Fibroblast of skin of back (primary cell): ENCODE data around the gene RIMS1.
A peak's percentile ranks its signal among the peaks of the same experiment; 100 is the strongest.

Source experiments
- DNase-seq: peaks from one replicate; pipeline ENCODE4 v3.0.0-alpha.2; 2013

The RIMS1 gene

DNA sequence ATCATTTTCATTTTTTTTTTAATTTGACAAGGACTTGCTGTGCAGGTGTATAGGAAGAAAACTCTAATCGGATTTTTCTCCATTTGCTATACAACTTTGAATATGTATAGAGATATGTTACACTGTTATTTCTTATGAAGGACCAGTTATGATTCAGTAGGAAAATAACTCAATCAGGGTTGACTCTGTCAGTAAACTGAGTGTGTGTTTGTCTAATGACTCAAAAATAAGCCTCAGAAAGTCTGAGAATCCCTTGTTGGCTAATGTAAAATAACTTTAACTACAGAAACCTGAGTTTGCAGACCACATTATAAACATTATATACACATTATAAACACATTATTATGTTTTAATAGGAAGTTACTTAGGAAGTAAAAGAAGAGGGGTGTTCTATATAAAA, 352.6 kb downstream of the RIMS1 start:
- peak; percentile 77 for DNase-seq

DNA sequence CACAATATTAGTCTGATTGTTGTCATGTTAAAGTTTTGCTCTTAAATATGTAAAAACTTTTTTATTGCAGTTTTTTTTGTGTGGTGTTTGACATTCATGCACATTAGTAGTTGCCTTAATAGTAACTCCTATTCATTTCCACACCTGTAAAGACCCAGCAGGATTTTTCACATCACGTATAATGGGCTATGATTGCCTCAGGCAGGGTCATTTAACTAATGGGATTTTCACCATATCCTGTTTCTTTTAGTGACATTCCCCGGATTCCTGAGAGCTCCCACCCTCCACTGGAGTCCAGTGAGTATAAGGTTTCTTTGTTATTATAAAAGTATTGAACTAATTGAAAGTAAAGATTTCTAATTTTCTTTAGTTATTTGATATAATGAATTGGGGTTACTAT, 359.2 kb downstream of the RIMS1 start:
- peak; percentile 30 for DNase-seq

DNA sequence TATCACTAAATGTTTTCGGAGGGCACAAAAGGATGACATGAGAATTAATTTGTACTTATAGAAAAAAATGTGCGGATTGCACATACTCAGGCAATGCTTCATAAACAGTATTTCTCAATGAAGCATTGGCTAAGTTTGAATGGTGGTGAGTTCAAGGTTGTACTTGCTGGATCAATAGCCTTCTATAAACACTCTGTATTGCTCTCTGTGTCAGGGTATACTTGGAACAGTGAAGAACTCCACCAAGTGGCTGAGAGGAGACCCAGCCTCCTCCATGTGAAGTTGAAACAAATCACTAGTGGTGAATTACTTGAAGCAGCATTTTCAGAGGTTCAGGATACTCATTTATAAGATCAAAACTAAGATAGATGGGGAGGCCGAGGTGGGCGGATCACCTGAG, 360.6 kb downstream of the RIMS1 start:
- DNase-seq: no peak

DNA sequence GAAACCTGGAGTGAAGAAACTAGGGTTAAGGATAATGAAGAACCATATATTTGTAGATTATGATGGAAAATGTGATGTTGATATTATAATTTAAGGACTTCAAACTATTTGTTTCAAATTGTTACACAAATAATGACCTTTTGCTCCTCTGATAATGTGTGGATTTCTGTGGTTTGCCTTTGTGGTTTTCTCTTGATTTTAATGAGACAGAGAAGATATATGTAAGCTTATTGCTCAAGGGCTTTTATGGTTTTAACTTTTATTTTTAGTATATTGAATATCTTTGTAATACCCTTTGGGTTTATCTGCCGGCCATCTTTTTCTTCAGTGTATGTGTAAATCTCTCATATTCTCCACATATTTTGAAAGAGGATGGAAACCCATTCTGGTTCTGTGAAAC, 362.3 kb downstream of the RIMS1 start:
- no peak for DNase-seq

DNA sequence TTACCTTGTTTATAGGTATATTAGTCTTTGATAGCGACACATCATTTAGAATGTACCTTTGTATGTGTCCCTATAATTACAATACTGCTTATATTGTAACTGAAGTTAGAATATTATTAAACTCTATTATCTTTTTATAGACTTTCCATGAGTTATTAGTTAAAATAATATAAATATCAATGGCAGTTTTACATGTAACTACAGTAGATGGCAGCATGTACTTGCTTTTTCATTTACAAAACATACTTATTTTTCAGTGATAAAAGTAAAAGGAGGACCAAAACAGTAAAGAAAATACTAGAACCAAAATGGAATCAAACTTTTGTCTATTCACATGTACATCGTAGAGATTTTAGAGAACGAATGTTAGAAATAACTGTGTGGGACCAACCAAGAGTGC, 364.3 kb downstream of the RIMS1 start:
- peak; percentile 7 for DNase-seq

DNA sequence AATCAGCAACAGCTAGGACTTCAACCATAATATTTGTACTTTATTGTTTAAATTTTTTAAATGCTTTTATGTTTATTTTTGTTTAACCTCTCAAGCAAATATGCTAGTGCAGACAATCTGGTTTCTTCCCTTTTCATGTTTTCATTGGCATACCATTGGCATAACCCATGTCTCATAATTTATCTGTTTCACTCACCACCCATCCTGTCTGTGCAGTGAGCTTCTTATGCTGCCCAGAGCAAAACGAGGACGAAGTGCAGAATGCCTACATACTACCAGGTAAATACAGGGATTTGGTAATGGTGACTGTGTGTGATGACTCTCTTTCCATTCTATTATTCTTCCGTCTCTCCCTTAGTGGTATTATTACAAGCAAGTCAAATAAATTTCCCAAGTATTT, 374.1 kb downstream of the RIMS1 start:
- peak; percentile 90 for DNase-seq

DNA sequence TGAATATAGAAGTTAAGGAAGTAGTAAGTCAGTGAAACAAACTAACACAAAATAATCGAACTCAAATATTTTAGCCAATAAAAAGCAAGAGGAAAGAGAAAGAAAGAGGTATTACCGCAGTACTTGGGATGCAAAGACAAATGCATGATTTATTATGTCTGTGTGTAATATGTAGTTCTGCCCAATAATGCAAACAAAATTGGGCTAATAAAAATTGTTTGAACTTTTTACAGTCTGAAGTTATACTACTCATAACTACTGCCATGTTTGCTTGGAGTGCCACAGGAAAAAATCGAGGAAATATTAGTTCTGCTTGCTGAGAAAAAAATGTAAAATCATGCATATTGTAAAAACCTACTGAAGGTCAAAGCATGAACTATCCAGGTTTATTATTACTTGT, 375.2 kb downstream of the RIMS1 start:
- DNase-seq: no peak

DNA sequence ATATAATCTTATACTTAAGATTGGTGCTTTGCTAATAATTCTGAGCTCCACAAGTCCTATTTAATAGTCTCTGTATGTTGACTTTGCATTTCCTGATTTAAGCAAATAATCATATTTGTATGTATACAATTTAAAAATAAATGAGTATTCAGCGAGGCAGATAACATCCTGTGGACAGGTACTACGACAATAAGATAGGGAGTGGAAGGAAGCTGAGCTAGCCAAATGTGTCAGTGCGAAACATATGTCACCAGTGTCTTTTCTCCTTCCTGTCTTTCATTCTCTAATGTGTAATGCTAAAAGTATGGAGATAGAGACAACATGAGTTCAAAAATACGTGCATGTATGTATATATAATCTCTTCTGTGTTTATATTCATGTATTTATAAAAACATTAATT, 375.9 kb downstream of the RIMS1 start:
- DNase-seq: peak; percentile 26

DNA sequence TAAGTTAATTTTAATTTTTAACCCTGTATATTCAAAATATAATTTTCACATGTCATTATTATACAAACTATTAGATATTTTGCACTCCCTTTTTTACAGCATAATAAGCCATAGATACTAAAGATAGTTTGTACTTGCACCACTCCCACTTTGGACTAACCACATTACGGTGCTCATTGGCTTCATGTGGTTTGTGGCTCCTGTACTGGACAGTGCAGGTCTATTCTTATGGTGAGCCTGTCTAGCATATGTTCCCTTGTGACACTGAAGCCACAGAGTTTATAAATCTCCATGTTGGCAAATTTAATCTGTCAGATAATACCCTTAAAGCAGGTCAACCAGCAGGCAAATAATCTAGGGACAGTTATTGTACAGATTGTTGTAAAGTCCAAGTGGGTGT, 381.1 kb downstream of the RIMS1 start:
- no peak for DNase-seq

DNA sequence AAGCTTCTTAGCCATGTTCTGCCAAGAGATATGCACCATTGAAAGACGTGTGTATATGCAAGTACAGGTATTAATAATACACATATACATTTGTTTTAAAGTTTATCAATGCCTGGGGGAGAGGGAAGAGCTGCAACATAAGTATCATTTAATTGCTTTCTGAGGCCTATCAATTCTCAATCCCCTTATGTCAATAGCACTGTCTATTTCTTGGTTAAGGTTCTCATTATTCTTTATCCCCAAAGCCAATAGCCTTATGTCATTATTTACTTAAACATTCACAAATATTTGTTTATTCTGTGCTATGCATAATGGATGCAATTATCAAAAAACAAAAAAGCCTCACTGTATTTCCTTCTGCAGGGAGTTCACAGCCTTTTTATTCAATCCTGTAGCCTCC, 385.2 kb downstream of the RIMS1 start:
- no peak for DNase-seq

DNA sequence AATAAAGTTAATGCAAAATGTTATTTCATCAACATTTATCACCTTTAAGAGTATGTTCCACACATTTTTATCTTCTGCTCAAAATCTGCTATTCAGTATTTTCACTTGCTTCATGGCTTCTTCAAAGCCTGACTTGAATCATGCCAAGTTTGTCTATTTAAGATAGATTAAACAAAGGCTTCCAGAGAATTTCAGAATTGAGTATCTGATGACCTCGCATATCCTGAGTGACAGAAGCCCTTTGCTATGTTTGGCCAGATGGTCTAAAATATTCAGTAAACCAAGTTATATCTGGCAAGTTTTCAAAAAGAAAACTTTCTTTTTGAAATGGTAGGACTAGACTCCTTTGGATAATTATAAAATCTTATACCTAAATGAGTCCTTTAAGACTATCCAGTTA, 386.6 kb downstream of the RIMS1 start:
- peak; percentile 77 for DNase-seq

DNA sequence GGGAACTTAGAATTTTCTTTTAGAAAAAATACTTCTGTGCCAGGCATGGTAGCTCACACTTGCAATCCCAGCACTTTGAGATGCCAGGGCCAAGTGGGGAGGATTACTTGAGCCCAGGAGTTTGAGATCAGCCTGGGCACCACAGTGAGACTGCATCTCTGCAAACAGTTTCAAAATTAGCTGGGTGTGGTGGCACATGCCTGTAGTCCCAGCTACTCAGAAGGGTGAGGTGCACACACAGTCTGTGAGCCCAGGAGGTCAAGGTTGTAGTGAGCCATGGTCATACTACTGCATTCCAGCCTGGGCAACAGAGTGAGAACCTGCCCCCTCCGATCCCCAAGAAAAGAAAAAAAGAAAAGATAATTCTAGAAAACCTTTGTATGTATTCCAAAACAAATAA, 389.5 kb downstream of the RIMS1 start:
- no peak for DNase-seq

DNA sequence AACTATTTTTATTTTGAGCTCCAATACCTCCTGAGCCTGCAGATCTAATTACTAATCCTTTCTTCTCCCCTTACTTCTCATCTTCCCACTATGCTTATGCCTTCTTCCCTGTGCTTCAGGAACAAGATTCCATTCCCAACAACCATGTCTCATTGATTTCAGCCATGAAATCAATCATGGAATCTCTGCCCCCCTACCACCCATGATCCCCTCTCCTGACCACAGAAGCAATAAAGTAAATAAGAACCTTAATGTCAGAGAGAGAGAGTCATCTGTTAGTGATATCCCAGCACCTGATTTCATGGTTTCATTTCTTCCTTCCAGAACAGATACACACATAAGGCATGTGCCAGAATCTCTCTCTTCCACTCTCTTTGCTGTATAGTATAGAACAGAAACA, 395.9 kb downstream of the RIMS1 start:
- DNase-seq: no peak

DNA sequence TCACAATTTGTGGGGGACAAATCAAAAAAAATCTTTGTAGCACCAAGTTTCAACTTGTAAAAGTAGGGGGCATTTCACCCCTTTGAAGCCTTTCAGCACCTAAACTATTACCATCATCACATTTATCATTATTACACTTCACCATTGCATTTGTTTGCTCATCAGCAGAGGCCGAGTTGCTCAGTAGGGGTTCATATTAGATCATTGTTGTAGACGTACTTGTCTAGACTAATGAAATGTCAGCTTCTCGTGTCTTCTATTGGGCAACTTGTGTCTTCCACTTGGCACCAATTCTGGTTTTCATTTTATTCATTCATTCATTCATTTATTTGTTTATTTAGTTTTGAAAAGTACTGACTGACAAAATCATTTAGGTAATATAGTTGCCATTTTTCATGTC, 397.2 kb downstream of the RIMS1 start:
- peak; percentile 9 for DNase-seq

DNA sequence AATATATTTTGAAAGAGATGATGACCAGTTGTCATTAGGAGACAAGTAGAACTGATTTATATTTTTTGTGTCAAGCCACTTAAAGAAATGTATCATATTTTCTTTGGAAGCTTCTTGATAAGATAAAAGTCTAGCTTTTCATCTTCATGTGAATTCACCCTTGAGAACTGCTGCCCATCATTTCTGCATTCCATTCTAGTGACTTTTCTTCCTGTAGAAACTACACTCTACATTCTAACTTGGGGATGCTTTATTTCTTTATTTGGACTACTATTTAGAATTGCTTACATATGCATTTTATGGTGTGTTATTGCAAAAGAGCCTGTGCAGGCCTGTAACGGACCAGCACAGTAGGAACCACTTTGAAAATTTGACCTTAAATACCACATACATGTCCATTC, 400.6 kb downstream of the RIMS1 start:
- DNase-seq: peak; percentile 82

DNA sequence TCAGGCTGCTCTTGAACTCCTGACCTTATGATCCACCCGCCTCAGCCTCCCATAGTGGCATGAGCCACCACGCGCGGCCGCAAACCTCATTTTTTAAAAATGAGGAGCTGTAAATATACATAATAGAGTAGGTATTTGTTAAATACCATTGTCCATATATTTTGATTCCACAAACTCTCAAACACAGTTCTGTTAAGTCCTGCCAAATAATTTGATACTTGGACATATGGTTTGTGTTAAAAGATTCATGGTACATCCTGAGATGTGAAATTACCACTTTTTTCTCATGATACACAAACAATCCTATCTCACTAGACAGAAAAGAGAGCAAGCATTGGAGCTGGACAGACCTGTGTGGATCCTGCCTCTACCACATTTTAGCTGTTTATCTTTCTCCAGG, 401.5 kb downstream of the RIMS1 start:
- DNase-seq: peak; percentile 38

DNA sequence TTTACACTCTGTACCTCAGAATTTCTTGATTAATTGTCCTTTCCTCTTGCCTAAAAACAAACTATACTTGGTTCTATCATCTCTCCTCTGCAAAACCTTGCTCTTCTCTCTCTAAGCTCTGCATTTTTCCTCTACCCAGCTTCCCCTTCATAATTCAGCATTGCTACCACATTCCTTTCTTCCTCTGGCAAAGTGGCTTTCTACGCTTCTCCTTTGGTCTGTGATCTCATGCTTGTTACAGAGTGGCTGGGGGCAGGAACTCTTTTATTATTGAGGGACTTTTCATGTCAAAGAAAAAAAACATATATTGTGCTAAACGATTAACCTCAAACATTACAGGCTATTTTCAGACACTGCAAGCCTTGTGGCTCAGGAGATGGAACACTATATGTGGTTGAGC, 402.2 kb downstream of the RIMS1 start:
- DNase-seq: peak; percentile 33

DNA sequence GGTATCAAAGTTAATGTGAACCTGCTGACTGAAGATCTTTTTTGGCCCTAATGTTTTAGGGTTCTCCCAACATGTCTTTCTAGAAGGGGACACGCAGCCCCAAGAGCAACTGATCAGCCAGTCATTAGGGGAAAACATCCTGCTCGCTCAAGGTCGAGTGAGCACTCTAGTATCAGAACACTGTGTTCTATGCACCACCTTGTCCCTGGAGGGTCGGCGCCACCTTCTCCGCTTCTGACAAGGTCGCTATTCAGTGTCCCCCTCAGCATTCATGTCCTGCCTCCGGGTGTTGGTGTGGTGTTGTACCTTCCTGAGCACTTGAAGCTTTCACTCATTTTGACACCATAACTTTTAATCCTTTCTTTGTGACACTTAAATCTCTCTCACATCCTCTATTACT, 404.3 kb downstream of the RIMS1 start:
- DNase-seq: no peak

DNA sequence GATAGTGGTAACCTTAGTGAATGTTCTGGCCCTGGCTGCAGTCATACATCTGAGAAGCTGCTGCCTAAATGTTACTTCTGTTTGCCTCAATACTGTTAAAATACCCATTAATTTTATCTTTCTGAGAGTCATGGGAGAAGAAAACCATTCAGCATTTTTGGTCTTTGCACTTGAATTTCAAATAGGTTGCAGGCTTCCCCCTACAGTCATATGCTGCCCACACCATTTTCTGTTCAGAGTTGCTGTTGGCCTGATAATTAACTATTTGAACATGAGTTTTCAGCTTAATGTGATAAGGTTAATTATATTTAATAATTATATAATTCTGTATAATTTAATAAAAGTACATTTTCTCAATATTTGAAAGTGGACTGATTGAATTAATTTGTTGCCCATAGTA, 410.0 kb downstream of the RIMS1 start:
- DNase-seq: no peak

DNA sequence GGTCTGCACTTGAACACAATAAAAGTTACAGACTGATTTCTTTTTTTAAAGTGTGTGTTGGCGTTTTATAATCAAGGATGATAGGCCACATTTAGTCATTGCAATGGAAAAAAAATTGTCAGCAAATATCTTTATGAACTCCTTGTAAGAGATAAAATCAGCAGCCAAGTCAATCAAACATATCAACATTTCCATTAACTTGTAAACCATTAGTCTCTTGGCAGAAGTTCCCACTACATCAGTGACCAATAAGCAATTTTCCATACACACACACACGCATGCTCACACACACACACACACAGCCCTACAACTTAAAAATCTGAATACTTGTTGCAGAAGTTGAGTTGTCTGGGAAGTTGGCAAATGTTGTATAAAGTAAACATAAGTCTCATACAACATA, 419.6 kb downstream of the RIMS1 start:
- no peak for DNase-seq

DNA sequence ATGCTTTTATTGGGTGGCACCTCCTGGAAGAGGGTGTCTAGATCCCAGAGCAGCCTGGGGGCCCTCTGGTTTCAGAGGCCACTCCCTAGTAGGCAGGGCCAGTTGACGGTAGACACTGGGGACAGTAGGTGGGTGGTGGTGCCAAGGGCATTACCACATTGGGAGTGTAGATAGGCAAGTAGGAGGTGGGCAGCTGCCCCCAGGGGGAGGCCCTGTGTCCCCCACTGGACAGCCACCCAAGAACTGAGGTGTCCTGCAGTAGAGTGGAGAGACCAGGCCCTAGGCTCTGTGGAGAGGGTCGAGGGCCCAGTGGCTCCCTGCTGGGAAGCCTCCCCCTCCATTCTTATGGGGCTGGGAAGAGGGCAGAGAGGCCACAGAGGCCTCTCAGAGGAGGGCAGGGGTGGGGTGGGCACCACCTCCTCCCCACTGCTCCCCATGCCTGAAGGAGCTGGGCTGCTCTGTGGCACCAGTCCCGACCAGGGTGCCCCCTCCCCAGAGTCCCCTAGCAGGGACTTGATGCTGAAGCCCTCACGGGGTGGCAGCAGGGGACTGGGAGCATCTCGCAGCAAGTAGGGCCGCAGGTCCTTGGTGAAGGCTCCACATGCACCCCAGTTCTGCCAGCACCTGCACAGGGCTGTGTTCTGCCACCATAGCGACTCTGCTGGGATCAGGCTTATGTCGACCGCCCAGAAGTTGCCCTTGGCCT, 430.5 kb downstream of the RIMS1 start:
- no peak for DNase-seq

DNA sequence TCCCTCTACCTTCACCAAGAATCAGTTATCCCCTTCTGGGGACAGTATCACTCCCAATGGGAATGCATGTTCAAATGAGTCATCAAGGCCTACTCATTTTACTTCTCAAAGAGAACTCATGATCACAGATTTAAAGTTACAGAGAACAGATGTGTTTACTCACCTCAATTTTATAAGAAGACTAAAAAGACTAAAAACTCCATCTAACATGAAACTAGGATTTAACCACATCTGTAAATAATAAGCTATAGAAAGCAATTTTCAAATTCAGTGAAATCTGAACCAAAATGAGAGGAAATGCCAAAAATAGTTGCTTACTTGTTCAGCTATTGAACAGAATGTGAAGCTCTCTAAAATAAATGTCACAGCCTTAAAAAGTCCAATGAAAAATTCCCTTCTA, 435.4 kb downstream of the RIMS1 start:
- DNase-seq: peak; percentile 62

DNA sequence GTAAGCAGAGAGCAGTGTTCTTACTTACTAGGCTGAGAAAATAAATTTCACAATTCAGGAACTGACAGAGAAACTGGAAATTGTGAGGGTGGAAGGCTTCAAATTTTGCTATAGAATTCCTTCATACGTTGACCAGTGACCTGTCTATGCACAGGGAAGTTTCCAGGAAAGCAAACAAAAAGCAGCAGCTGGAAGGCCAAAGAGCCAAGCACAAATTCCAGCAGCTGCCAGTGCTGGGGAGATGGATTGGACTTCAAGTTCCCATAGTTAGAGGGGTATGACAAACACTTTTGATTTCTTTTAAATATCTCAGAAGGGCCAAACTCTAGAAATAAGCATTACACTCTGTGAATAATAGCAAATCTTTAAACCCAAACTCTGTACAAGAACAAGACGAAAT, 436.4 kb downstream of the RIMS1 start:
- DNase-seq: no peak

DNA sequence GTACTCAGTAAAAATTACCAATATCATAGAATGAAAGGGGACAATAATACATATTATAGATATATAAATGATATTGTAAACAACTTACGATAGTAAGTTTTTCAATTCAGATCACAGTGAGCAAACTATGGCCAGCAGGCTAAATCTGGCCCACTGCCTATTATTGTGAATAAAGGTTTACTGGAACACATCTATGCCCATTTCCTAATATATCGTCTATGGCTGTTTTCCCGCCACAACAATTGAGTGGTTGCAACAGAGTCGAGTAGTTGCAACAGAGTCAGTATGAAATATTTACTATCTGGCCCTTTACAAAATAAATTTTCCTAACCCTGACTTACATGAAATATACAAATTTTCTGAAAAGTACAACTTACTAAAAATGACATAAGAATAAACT, 438.2 kb downstream of the RIMS1 start:
- DNase-seq: no peak

DNA sequence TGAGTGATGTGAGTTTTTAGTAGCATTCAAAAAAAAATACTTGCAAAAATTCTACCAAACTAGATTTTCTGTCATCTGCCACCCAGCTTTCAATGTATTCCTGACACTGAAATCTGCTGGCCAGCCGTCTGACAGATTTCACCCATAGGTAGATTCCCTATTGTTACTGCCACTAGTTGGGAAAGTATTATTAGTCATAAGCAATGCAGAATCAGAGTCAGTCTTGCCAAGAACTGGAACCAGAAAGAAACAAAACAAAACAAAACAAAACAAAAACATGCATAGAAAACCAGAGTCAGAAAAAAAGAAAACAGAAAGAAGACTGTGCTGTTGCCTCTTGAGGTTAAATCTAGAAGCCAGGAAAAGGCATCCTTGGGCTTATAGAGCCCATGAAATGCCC, 442.4 kb downstream of the RIMS1 start:
- DNase-seq: no peak
